ENCODE measurements around the gene C16orf95. TPM values are rescaled to one million over a fixed set of nuclear protein-coding genes. Genes with fewer than 3 reads are reported as not detected.

Gene C16orf95
- total and polyA plus RNA-seq, 7 experiments from 2014 or later = 1.3 to 8.6 (median 2.7) TPM

DNA sequence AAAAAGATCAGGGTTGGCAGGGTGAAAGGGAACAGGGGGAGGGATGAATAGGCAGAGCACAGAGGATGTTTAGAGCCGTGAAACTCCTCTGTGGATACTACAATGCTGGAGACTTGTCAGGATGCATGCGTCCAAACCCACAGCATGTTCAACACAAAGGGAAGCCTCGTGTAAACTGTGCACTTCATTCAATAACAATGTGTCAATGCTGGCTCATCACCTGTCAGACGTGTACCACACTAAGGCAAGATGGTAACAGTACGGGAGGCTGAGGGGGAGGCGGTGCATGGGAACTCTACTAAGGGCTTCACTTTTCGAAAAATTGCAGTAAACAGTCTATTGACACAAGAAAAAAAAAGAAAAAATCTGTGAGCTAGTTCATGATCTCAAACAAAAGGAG, 63.7 kb downstream of the C16orf95 start:
- H3K36me3 ChIP-seq (ENCODE audit: control insufficient read depth in 2 of 3, insufficient read depth in 3 of 3, low read length in 3 of 3) = no peaks in the 10 kb centered on the region
- DNase-seq = no peak
- H3K27ac Mint-ChIP-seq = no peak overlapping the region
- H3K9me3 ChIP-seq (ENCODE audit: control insufficient read depth in 2 of 3, low read length in 3 of 3) = no peaks in the 10 kb centered on the region
- ATAC-seq = no peak
- ChIA-PET POLR2A (no interaction called here), CTCF (no interaction called here)
- H3K27ac ChIP-seq (ENCODE audit: low read depth, low read length) = no peak overlapping the region
- H3K4me3 ChIP-seq (ENCODE audit: low read length) = no peak overlapping the region
- no peaks in the 10 kb centered on the region for H3K27me3 Mint-ChIP-seq
- no peaks in the 10 kb centered on the region for H3K4me1 ChIP-seq (ENCODE audit: control insufficient read depth in 2 of 2, insufficient read depth in 2 of 2, low read length in 2 of 2)
- peaks cover 0 to 4% (median 0%) of the 10 kb centered on the region in 5 donors for H3K36me3 Mint-ChIP-seq
- no peak overlapping the region for H3K4me3 Mint-ChIP-seq
- no peaks in the 10 kb centered on the region for H3K27me3 ChIP-seq (ENCODE audit: control insufficient read depth in 2 of 2, insufficient read depth in 2 of 2, low read length in 2 of 2)
- H3K4me1 Mint-ChIP-seq = peaks cover 0 to 7% (median 0%) of the 10 kb centered on the region in 7 donors
- intact Hi-C loops (cut with micrococcal nuclease) = no loop called here
- peaks cover 0 to 4% (median 0%) of the 10 kb centered on the region in 11 donors for H3K9me3 Mint-ChIP-seq

Other genes with a start within 250 kb of the C16orf95 start
- gene FBXO31, start 66.4 kb upstream of the C16orf95 start, total RNA-seq = 10 to 100 TPM; 26.6 to 41.9 (median 39.3) TPM
- 10 to 100 TPM; 16.8 to 30.8 TPM for gene FBXO31, start 66.4 kb upstream of the C16orf95 start, polyA plus RNA-seq
- gene MAP1LC3B, start 74.9 kb upstream of the C16orf95 start, total RNA-seq = 100 to 1,000 TPM in 1 of 5 experiments, 10 to 100 TPM in 4; 54.5 to 126 (median 59.5) TPM
- gene MAP1LC3B, start 74.9 kb upstream of the C16orf95 start, polyA plus RNA-seq = 100 to 1,000 TPM in 1 of 2 donors, 10 to 100 TPM in 1; 84.8 to 105 TPM
- gene ZCCHC14, start 175.6 kb upstream of the C16orf95 start, total RNA-seq = 10 to 100 TPM in 4 of 5 experiments, 1 to 10 TPM in 1; 8.3 to 34.2 (median 23.5) TPM
- under 1 TPM; 0.64 to 0.84 TPM for gene ZCCHC14, start 175.6 kb upstream of the C16orf95 start, polyA plus RNA-seq

All from naive thymus-derived CD4-positive, alpha-beta T cell (primary cell).